A673 (cell line): ENCODE results near the gene SOCS2. TPM values are rescaled to one million over a fixed set of nuclear protein-coding genes. Genes with fewer than 3 reads are reported as not detected.

Source experiments
- BruUV-seq: library from RNA; stranded (reverse); fragments of 400-500 nt; replicated peaks from 2 replicates; lab custom pipeline; 2021; lab: Mats Ljungman, UMichigan
- CTCF ChIA-PET: fragments of 300-600 bp; sonication (Branson Sonifier 250); formaldehyde crosslinking; loops from one replicate; lab custom pipeline; 2022; ENCODE audit warnings: antibody characterized with exemption; lab: Charles Lee
- POLR2A ChIA-PET: fragments of 300-600 bp; sonication (Branson Sonifier 250); formaldehyde crosslinking; loops from one replicate; lab custom pipeline; 2022; ENCODE audit warnings: antibody characterized with exemption; ENCODE audit not compliant: low non-redundant PET; lab: Charles Lee
- DNase-seq: peaks from one replicate; pipeline ENCODE4 v3.0.0-alpha.2; 2015; ENCODE audit warnings: low spot score
- H3K27ac ChIP-seq: fragments of 200-600 bp; sonication (generic); 2 replicates; pipeline ENCODE4 v1.5.1; 2016; ENCODE audit warnings: mixed run types, low read depth, mild to moderate bottlenecking, mixed read lengths, antibody characterized with exemption, low read length; ENCODE audit not compliant: poor library complexity, severe bottlenecking
- H3K27me3 ChIP-seq: fragments of 200-600 bp; sonication (generic); replicated peaks from 2 replicates; pipeline ENCODE4 v1.6.1; 2017; ENCODE audit warnings: mixed run types, low read depth, mild to moderate bottlenecking, mixed read lengths, antibody characterized with exemption, low read length; ENCODE audit not compliant: insufficient read depth, poor library complexity
- H3K36me3 ChIP-seq: fragments of 200-600 bp; sonication (generic); 2 replicates; pipeline ENCODE4 v1.6.1; 2016; ENCODE audit warnings: mixed run types, mild to moderate bottlenecking, mixed read lengths, antibody characterized with exemption, low read length; ENCODE audit not compliant: insufficient read depth, poor library complexity, severe bottlenecking
- H3K4me1 ChIP-seq: fragments of 200-600 bp; sonication (generic); 2 replicates; pipeline ENCODE4 v1.6.1; 2017; ENCODE audit warnings: mixed run types, mild to moderate bottlenecking, mixed read lengths, antibody characterized with exemption, low read length; ENCODE audit not compliant: insufficient read depth, poor library complexity, severe bottlenecking
- H3K4me3 ChIP-seq: fragments of 200-600 bp; sonication (generic); 2 replicates; pipeline ENCODE4 v1.5.1; 2016; ENCODE audit warnings: low read depth, mixed run types, mild to moderate bottlenecking, mixed read lengths, low read length; ENCODE audit not compliant: poor library complexity, severe bottlenecking
- H3K9me3 ChIP-seq: fragments of 200-600 bp; sonication (generic); 2 replicates; pipeline ENCODE4 v1.6.1; 2016; ENCODE audit warnings: mixed run types, low read depth, mild to moderate bottlenecking, mixed read lengths, antibody characterized with exemption, low read length; ENCODE audit not compliant: poor library complexity, severe bottlenecking
- CTCF ChIP-seq: fragments of 300-800, 200-600 bp; sonication (generic); conservative IDR thresholded peaks from 2 replicates; pipeline ENCODE4 v1.5.1; 2017; ENCODE audit warnings: low read depth, mild to moderate bottlenecking, antibody characterized with exemption, low read length, moderate library complexity, mixed read lengths
- EZH2 ChIP-seq: fragments of 200-600 bp; sonication (generic); IDR thresholded peaks from 2 replicates; pipeline ENCODE4 v1.6.1; 2017; ENCODE audit warnings: borderline replicate concordance, low read depth, mild to moderate bottlenecking, mixed read lengths, antibody characterized with exemption, low read length; ENCODE audit not compliant: poor library complexity, severe bottlenecking
- intact Hi-C: fragments of 100-400 bp; cut with micrococcal nuclease; formaldehyde crosslinking; loops from one replicate; pipeline ENCODE4 v1.10.0; 2022; ENCODE audit not compliant: unreplicated experiment
- total RNA-seq: library from RNA; stranded (reverse); gene quantifications from 2 replicates; pipeline ENCODE4 v1.2.3, GENCODE V29; 2021

The SOCS2 gene
- total RNA-seq, 1 experiment from 2014 or later = 1.3 TPM

- H3K27me3 ChIP-seq = no peaks in the 10 kb centered on the region
- H3K4me1 ChIP-seq = no peaks in the 10 kb centered on the region
- no peak overlapping the region for H3K4me3 ChIP-seq
- no peak for DNase-seq
- no TSS peak for BruUV-seq
- ChIA-PET POLR2A (no interaction called here), CTCF (no interaction called here)
- H3K36me3 ChIP-seq = no peaks in the 10 kb centered on the region
- H3K9me3 ChIP-seq = no peaks in the 10 kb centered on the region
- TF ChIP-seq CTCF = no peak
- TF ChIP-seq EZH2 = no peak
- intact Hi-C loops = no loop called here
- no peak overlapping the region for H3K27ac ChIP-seq
These were observed 30.6 kb downstream of the SOCS2 start for GRCh38 chr12:93602897-93603668.

GRCh38 chr12:93603762-93604161, 31.3 kb downstream of the SOCS2 start:
- CTCF ChIA-PET = no interaction called here
- DNase-seq = no peak
- BruUV-seq = no TSS peak

GRCh38 chr12:93608313-93608712, 35.8 kb downstream of the SOCS2 start:
- no peaks in the 10 kb centered on the region for H3K36me3 ChIP-seq
- H3K4me1 ChIP-seq = peaks cover 2% of the 10 kb centered on the region
- TF ChIP-seq CTCF (no peak), EZH2 (no peak)
- no peaks in the 10 kb centered on the region for H3K27me3 ChIP-seq
- intact Hi-C loops = no loop called here
- no peaks in the 10 kb centered on the region for H3K9me3 ChIP-seq
- no peak overlapping the region for H3K4me3 ChIP-seq
- DNase-seq = no peak
- CTCF ChIA-PET = no interaction called here
- no TSS peak for BruUV-seq
- POLR2A ChIA-PET = no interaction called here
- H3K27ac ChIP-seq = no peak overlapping the region

More at GRCh38 chr12:93603762-93604161, 31.3 kb downstream of the SOCS2 start:
- no peaks in the 10 kb centered on the region for H3K9me3 ChIP-seq
- no peak overlapping the region for H3K4me3 ChIP-seq
- H3K36me3 ChIP-seq = no peaks in the 10 kb centered on the region
- no peak overlapping the region for H3K27ac ChIP-seq
- TF ChIP-seq EZH2 (no peak), CTCF (no peak)
- intact Hi-C loops = no loop called here
- no peaks in the 10 kb centered on the region for H3K27me3 ChIP-seq
- H3K4me1 ChIP-seq = no peaks in the 10 kb centered on the region
- POLR2A ChIA-PET = no interaction called here
